Omental fat pad (tissue), 4 donors: Measurements from ENCODE around the gene STRIT1. TPM values are rescaled to one million over a fixed set of nuclear protein-coding genes. Genes with fewer than 3 reads are reported as not detected.

Source experiments
- ATAC-seq: fragments of 150-250 bp; one replicate; pipeline ENCODE4 v1.9.1; 2016; ENCODE audit warnings: mild to moderate bottlenecking, moderate library complexity; ENCODE audit not compliant: low FRiP score
- DNase-seq: peaks from one replicate; pipeline ENCODE4 v3.0.0-alpha.2; 2019; ENCODE audit warnings: low spot score
- total RNA-seq, 4 donors: library from RNA; depleted of rRNA; stranded (reverse); fragments of >200 nt; gene quantifications; one replicate each; pipeline ENCODE4 v1.1.0, GENCODE V29; 2016
- TF ChIP-seq, protein P1 (sequence below), 3 donors: fragments of 450-650 bp; IDR thresholded peaks; one replicate each; pipeline ENCODE4 v1.5.1; 2016 to 2017; ENCODE audit warnings: antibody characterized with exemption in 3 of 3, mild to moderate bottlenecking in 3 of 3, moderate library complexity in 2 of 3

STRIT1 gene
- total RNA-seq, 4 donors from 2014 or later = not detected

DNA sequence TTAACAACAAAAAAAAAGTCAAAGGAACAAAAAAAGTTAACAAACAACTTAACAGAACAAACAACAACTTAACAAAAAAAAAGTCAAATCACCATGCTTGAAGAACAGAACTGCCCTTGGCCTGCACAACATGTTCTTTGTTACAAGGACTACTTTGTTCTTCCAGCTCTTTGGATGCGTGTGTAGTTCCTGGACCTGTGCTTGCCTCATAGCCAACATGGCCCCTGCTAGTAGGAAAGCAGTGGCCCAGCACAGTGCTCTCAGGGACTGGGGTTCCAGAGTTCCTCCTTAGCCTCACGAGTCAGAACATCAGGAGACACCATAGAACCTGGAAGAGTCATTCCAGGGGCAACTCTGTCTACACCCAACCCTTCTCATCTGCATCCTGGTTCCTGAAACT, 10.9 kb upstream of the STRIT1 start:
- no peak for ATAC-seq
- DNase-seq = no peak
- TF ChIP-seq, protein P1, sequence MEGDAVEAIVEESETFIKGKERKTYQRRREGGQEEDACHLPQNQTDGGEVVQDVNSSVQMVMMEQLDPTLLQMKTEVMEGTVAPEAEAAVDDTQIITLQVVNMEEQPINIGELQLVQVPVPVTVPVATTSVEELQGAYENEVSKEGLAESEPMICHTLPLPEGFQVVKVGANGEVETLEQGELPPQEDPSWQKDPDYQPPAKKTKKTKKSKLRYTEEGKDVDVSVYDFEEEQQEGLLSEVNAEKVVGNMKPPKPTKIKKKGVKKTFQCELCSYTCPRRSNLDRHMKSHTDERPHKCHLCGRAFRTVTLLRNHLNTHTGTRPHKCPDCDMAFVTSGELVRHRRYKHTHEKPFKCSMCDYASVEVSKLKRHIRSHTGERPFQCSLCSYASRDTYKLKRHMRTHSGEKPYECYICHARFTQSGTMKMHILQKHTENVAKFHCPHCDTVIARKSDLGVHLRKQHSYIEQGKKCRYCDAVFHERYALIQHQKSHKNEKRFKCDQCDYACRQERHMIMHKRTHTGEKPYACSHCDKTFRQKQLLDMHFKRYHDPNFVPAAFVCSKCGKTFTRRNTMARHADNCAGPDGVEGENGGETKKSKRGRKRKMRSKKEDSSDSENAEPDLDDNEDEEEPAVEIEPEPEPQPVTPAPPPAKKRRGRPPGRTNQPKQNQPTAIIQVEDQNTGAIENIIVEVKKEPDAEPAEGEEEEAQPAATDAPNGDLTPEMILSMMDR (IDR thresholded peaks at IDR 0.05) = no peak

DNA sequence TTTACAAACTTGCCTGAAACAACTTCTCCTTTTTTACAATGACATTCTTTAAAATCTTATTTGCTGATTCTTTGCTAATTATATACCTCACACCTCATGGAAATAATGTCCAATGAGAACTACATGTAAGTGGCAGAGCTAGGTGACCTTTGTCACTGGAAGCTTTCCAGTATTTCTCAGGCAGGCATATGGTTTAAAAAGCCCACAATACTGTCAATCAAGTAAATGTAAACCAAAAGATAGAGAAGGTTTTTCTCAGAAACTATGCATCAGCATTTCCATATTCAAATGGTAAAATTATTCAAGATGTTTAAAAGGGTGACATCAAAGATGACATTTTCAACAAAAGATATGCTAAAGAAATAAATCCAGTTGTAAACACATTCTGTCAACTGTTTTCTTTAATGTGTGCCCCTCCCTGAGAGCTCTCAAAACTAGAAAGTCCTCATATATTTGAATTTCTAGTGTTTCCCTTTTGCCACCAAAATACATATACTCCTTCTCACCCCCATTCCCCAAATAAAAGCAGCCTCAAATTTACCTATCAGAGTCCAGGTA, 10.1 kb upstream of the STRIT1 start:
- TF ChIP-seq, protein P1 (IDR thresholded peaks at IDR 0.05) = no peak
- ATAC-seq (no peak), DNase-seq (no peak)

GRCh38 chr3:155302891-155303290, 9.4 kb upstream of the STRIT1 start:
- TF ChIP-seq, protein P1 (IDR thresholded peaks at IDR 0.05) = no peak
- DNase-seq (no peak), ATAC-seq (no peak)

DNA sequence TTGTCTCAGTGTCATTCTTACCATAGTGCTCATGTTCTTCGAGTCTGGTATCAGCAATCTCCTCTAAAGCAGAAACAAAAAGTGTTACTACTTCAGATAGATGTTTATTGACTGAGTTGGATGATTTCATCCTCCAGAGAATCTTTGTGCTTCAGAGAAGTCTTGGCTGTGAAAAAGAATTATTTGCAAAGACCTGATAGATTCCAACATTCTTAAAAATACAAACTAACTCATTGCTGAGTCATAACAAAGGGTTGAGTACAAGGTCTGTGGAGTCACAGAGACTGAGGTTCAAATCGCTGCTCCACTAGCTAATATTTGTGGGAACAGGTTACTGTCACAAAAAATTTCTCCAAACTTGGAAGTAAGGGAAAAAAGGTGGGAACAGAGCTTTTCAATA, 9.0 kb upstream of the STRIT1 start:
- TF ChIP-seq, protein P1 (IDR thresholded peaks at IDR 0.05) = no peak
- DNase-seq (no peak), ATAC-seq (no peak)

- DNase-seq = no peak
- TF ChIP-seq, protein P1 (IDR thresholded peaks at IDR 0.05) = no peak
- no peak for ATAC-seq
Measured at GRCh38 chr3:155297100-155297499, 3.6 kb upstream of the STRIT1 start.

- DNase-seq = no peak
- TF ChIP-seq, protein P1 (IDR thresholded peaks at IDR 0.05) = no peak
Measured at GRCh38 chr3:155296413-155296812, 2.9 kb upstream of the STRIT1 start.

GRCh38 chr3:155292693-155293092, 790 bp downstream of the STRIT1 start:
- DNase-seq (no peak), ATAC-seq (no peak)
- TF ChIP-seq, protein P1 (IDR thresholded peaks at IDR 0.05) = no peak

More at GRCh38 chr3:155296413-155296812, 2.9 kb upstream of the STRIT1 start:
- ATAC-seq = no peak
